PC-3 (cell line): ENCODE data around the gene ZDHHC8. TPM values are rescaled to one million over a fixed set of nuclear protein-coding genes. Genes with fewer than 3 reads are reported as not detected.

Source experiments
- ATAC-seq: fragments of 200-7000 bp; cut with Tn5 transposase; 2 replicates; pipeline ENCODE4 v1.9.1; 2020; ENCODE audit warnings: mild to moderate bottlenecking, moderate library complexity
- BruUV-seq: library from RNA; stranded (reverse); fragments of 400-500 nt; replicated peaks from 2 replicates; lab custom pipeline; 2021; lab: Mats Ljungman, UMichigan
- CTCF ChIA-PET: fragments of 300-600 bp; sonication (Branson Sonifier 250); formaldehyde crosslinking; loops from one replicate; lab custom pipeline; 2022; ENCODE audit warnings: antibody characterized with exemption; lab: Charles Lee
- POLR2A ChIA-PET: fragments of 300-600 bp; sonication (Branson Sonifier 250); formaldehyde crosslinking; loops from one replicate; lab custom pipeline; 2022; ENCODE audit warnings: antibody characterized with exemption; ENCODE audit not compliant: unreplicated experiment; lab: Charles Lee
- DNase-seq: peaks from one replicate; pipeline ENCODE4 v3.0.0-alpha.2; 2015
- H2AFZ ChIP-seq: fragments of 300-600 bp; sonication (generic); 2 replicates; pipeline ENCODE4 v1.6.0; 2016; ENCODE audit warnings: antibody characterized with exemption, low read length
- H3F3A ChIP-seq: fragments of 300-600 bp; sonication (generic); one replicate; pipeline ENCODE4 v1.6.0; 2017; ENCODE audit warnings: antibody characterized with exemption, low read length, control low read depth, mild to moderate bottlenecking; ENCODE audit not compliant: unreplicated experiment
- H3K27ac ChIP-seq: fragments of 300-600 bp; sonication (generic); 2 replicates; pipeline ENCODE4 v1.5.1; 2016; ENCODE audit warnings: mild to moderate bottlenecking, low read length
- H3K27me3 ChIP-seq: fragments of 300-600 bp; sonication (generic); 2 replicates; pipeline ENCODE4 v1.6.1; 2016; ENCODE audit warnings: low read length, mixed read lengths
- H3K36me3 ChIP-seq: fragments of 300-600 bp; sonication (generic); 2 replicates; pipeline ENCODE4 v1.6.1; 2016; ENCODE audit warnings: low read depth, mixed run types, low read length, mixed read lengths
- H3K4me1 ChIP-seq: fragments of 300-600 bp; sonication (generic); 2 replicates; pipeline ENCODE4 v1.5.1; 2016; ENCODE audit warnings: low read length; ENCODE audit not compliant: insufficient read depth
- H3K4me2 ChIP-seq: fragments of 300-600 bp; sonication (generic); 2 replicates; pipeline ENCODE4 v1.6.0; 2016; ENCODE audit warnings: low read length
- H3K4me3 ChIP-seq: fragments of 300-600 bp; sonication (generic); 2 replicates; pipeline ENCODE4 v1.5.1; 2016; ENCODE audit warnings: mild to moderate bottlenecking, low read length, mixed read lengths
- H3K79me2 ChIP-seq: fragments of 300-600 bp; sonication (generic); 2 replicates; pipeline ENCODE4 v1.6.1; 2017; ENCODE audit warnings: low read length, mixed read lengths
- H3K9ac ChIP-seq: fragments of 300-600 bp; sonication (generic); 2 replicates; pipeline ENCODE4 v1.6.0; 2016; ENCODE audit warnings: mild to moderate bottlenecking, low read length
- H3K9me2 ChIP-seq: fragments of 300-600 bp; sonication (generic); replicated peaks from 2 replicates; pipeline ENCODE4 v1.6.1; 2016; ENCODE audit warnings: mixed run types, low read length, mixed read lengths
- H3K9me3 ChIP-seq: fragments of 300-600 bp; sonication (generic); 2 replicates; pipeline ENCODE4 v1.6.1; 2016; ENCODE audit warnings: low read length, mixed read lengths
- H4K20me1 ChIP-seq: fragments of 300-600 bp; sonication (generic); 2 replicates; pipeline ENCODE4 v1.6.1; 2016; ENCODE audit warnings: low read length, mixed read lengths
- EZH2 ChIP-seq: fragments of 300-600 bp; sonication (generic); IDR thresholded peaks from one replicate; pipeline ENCODE4 v1.6.1; 2017; ENCODE audit warnings: antibody characterized with exemption, mild to moderate bottlenecking, low read length; ENCODE audit not compliant: unreplicated experiment
- EZH2phosphoT487 ChIP-seq: fragments of 300-600 bp; sonication (generic); IDR thresholded peaks from 2 replicates; pipeline ENCODE4 v1.6.1; 2018; ENCODE audit warnings: mild to moderate bottlenecking, antibody characterized with exemption, low read length, borderline replicate concordance
- intact Hi-C: fragments of 100-400 bp; cut with micrococcal nuclease; formaldehyde crosslinking; loops from 2 replicates; pipeline ENCODE4 v1.9.0; 2023
- microRNA-seq: library from miRNA; unstranded; fragments of <30 nt; microRNA quantifications from one replicate; pipeline ENCODE4 v1.1.0, GENCODE V29; 2020; ENCODE audit not compliant: unreplicated experiment
- total RNA-seq: library from RNA; depleted of rRNA; stranded (reverse); fragments of >200 nt; gene quantifications from 2 replicates; pipeline ENCODE4 v1.2.3, GENCODE V29; 2014; rRNA removed
- TF ChIP-seq, protein P1 (sequence below): fragments of 300-600 bp; sonication (generic); conservative IDR thresholded peaks from 2 replicates; pipeline ENCODE4 v1.5.1; 2017; ENCODE audit warnings: antibody characterized with exemption, low read depth, mild to moderate bottlenecking, low read length

Gene ZDHHC8
- total RNA-seq, 1 experiment from 2014 or later: 24.6 TPM

DNA sequence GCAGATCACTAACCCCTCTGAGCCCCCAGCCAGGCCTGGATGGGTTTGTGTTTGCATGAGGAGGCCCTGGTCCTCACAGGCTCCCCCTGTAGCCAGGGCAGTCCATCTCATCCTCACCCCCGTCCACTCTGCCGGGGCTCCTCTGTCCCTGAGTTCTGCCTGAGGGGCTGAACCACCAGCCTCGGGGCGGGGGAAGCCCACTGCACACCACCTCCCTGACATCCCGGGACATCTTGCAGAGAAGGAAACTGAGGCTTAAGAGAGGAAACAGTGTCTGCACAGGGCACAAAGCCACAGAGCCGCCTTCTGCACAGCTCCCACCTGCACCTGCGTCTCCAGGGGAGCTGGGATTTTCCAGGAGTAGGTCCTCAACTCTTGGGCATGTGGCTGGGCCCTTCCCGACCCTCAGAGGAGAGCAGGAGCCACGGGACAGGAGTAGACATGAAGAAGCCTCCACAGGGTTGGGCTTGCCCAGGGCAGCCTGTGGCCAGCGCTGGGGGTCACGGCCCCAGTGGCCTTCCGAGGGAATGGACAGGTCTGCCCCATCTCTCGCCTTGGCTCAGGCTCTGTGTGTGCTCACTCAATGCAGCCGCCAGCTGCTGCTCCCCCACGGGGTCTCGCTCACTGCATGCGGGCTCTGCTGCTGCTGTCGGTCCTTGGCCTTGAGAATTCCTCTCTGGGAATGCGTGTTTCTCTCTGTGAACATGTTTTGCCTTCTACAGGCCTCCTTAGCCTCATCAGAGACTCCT, 64.7 kb downstream of the ZDHHC8 start:
- POLR2A ChIA-PET: no interaction called here
- no peak for DNase-seq
- ATAC-seq: no peak
- CTCF ChIA-PET: no interaction called here
- H3K9me2 ChIP-seq: no peaks in the 10 kb centered on the region
- H3K27ac ChIP-seq: no peak overlapping the region
- H3F3A ChIP-seq: no peaks in the 10 kb centered on the region
- H3K4me3 ChIP-seq: no peak overlapping the region
- no peaks in the 10 kb centered on the region for H3K79me2 ChIP-seq
- no peak overlapping the region for H3K9ac ChIP-seq
- no TSS peak for BruUV-seq
- no peaks in the 10 kb centered on the region; the same call in 1 of the 2 replicates for H3K4me1 ChIP-seq
- TF ChIP-seq, protein P1, sequence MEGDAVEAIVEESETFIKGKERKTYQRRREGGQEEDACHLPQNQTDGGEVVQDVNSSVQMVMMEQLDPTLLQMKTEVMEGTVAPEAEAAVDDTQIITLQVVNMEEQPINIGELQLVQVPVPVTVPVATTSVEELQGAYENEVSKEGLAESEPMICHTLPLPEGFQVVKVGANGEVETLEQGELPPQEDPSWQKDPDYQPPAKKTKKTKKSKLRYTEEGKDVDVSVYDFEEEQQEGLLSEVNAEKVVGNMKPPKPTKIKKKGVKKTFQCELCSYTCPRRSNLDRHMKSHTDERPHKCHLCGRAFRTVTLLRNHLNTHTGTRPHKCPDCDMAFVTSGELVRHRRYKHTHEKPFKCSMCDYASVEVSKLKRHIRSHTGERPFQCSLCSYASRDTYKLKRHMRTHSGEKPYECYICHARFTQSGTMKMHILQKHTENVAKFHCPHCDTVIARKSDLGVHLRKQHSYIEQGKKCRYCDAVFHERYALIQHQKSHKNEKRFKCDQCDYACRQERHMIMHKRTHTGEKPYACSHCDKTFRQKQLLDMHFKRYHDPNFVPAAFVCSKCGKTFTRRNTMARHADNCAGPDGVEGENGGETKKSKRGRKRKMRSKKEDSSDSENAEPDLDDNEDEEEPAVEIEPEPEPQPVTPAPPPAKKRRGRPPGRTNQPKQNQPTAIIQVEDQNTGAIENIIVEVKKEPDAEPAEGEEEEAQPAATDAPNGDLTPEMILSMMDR: no peak
- TF ChIP-seq EZH2: no peak
- no peak for TF ChIP-seq EZH2phosphoT487
- H2AFZ ChIP-seq: no peak overlapping the region
- H3K36me3 ChIP-seq: no peaks in the 10 kb centered on the region
- H3K4me2 ChIP-seq: no peak overlapping the region
- intact Hi-C loops: no loop called here
- H3K9me3 ChIP-seq: no peaks in the 10 kb centered on the region
- H4K20me1 ChIP-seq: no peaks in the 10 kb centered on the region
- H3K27me3 ChIP-seq: peaks cover 12% of the 10 kb centered on the region; the same call in 1 of the 2 replicates

Small RNA genes within 50 kb of the gene (microRNA-seq; reads per million reads assigned to microRNA genes)
- gene MIR6816: not detected

Other genes starting within 250 kb of the ZDHHC8 start
- 204 and 205 TPM in 2 replicates for gene COMT, start 190.0 kb upstream of the ZDHHC8 start, total RNA-seq
- 23.0 and 32.1 TPM in 2 replicates for gene TXNRD2, start 190.0 kb upstream of the ZDHHC8 start, total RNA-seq
- 19.7 and 20.0 TPM in 2 replicates for gene ARVCF, start 115.0 kb upstream of the ZDHHC8 start, total RNA-seq
- 23.5 and 33.7 TPM in 2 replicates for gene TANGO2, start 110.7 kb upstream of the ZDHHC8 start, total RNA-seq
- gene DGCR8, start 51.6 kb upstream of the ZDHHC8 start, total RNA-seq: 41.7 and 43.6 TPM in 2 replicates
- 356 and 411 TPM in 2 replicates for gene RANBP1, start 15.7 kb upstream of the ZDHHC8 start, total RNA-seq
- 58.9 and 62.1 TPM in 2 replicates for gene TRMT2A, start 14.6 kb upstream of the ZDHHC8 start, total RNA-seq
- not detected in 2 replicates for gene CCDC188, start 19.3 kb downstream of the ZDHHC8 start, total RNA-seq
- 10.4 and 12.2 TPM in 2 replicates for gene RTN4R, start 136.5 kb downstream of the ZDHHC8 start, total RNA-seq
- 78.1 and 84.8 TPM in 2 replicates for gene DGCR6L, start 188.3 kb downstream of the ZDHHC8 start, total RNA-seq